Thymus (tissue), 14 donors: ENCODE measurements around the gene MDGA2. TPM values are rescaled to one million over a fixed set of nuclear protein-coding genes. Genes with fewer than 3 reads are reported as not detected.

Experiments used
- DNase-seq, 9 donors: peaks; one replicate each; pipeline ENCODE4 v3.0.0-alpha.2; 2013; ENCODE audit warnings: low spot score in 9 of 9, low read depth in 6 of 9, missing footprints in 1 of 9
- H3K27ac ChIP-seq, 2 donors: one replicate each; pipeline ENCODE4 v1.5.1; 2013; ENCODE audit warnings: control low read depth in 1 of 2, low read depth in 1 of 2, low read length in 1 of 2, mild to moderate bottlenecking in 1 of 2, moderate library complexity in 1 of 2
- H3K27me3 ChIP-seq, 2 donors: one replicate each; pipeline ENCODE4 v1.5.1; 2013; ENCODE audit warnings: low read length in 1 of 2; ENCODE audit not compliant: control insufficient read depth in 2 of 2, insufficient read depth in 1 of 2
- H3K36me3 ChIP-seq, 2 donors: one replicate each; pipeline ENCODE4 v1.5.1; 2013; ENCODE audit warnings: low read length in 1 of 2, mild to moderate bottlenecking in 1 of 2, moderate library complexity in 1 of 2; ENCODE audit not compliant: control insufficient read depth in 2 of 2, insufficient read depth in 2 of 2
- H3K4me1 ChIP-seq, 2 donors: one replicate each; pipeline ENCODE4 v1.5.1; 2013; ENCODE audit warnings: low read length in 2 of 2; ENCODE audit not compliant: control insufficient read depth in 2 of 2, insufficient read depth in 2 of 2
- H3K4me3 ChIP-seq, 2 donors: one replicate each; pipeline ENCODE4 v1.5.1; 2013; ENCODE audit warnings: low read length in 2 of 2, control low read depth in 1 of 2, mild to moderate bottlenecking in 1 of 2
- H3K9me3 ChIP-seq, 2 donors: one replicate each; pipeline ENCODE4 v1.5.1; 2013; ENCODE audit warnings: low read length in 1 of 2, mild to moderate bottlenecking in 1 of 2; ENCODE audit not compliant: control insufficient read depth in 2 of 2, insufficient read depth in 1 of 2
- WGBS: extraction: QIAGEN DNeasy Blood & Tissue Kit; methylation state at CpG from one replicate; pipeline ENCODE4 v1.1.7; 2013; 5-methylcytosine and 5-hydroxymethylcytosine counted together
- long read RNA-seq, 10 donors: transcript quantifications; one replicate each; lab custom pipeline, GENCODE V29; 2026
- polyA plus RNA-seq: library from polyadenylated mRNA; stranded (reverse); fragments of 200-250 nt; gene quantifications from one replicate; pipeline ENCODE4 v1.2.3, GENCODE V29; 2013
- total RNA-seq: library from RNA; stranded (reverse); fragments of 120-200 nt; gene quantifications from one replicate; pipeline ENCODE4 v1.2.4, GENCODE V29; 2013
- donor health status: healthy.

MDGA2 gene
- total RNA-seq (0.09 TPM), polyA plus RNA-seq (0.02 TPM)
- long read RNA-seq, donor 1 = 0 reads
- long read RNA-seq, donor 2 = 0 reads
- long read RNA-seq, donor 3 = 0 reads
- long read RNA-seq, donor 4 = 0 reads
- long read RNA-seq, donor 5 = 0 reads
- long read RNA-seq, donor 6 = 0 reads
- long read RNA-seq, donor 7 = 0 reads
- long read RNA-seq, donor 8 = 0 reads
- long read RNA-seq, donor 9 = 0 reads
- long read RNA-seq, donor 10 = 0 reads

DNA sequence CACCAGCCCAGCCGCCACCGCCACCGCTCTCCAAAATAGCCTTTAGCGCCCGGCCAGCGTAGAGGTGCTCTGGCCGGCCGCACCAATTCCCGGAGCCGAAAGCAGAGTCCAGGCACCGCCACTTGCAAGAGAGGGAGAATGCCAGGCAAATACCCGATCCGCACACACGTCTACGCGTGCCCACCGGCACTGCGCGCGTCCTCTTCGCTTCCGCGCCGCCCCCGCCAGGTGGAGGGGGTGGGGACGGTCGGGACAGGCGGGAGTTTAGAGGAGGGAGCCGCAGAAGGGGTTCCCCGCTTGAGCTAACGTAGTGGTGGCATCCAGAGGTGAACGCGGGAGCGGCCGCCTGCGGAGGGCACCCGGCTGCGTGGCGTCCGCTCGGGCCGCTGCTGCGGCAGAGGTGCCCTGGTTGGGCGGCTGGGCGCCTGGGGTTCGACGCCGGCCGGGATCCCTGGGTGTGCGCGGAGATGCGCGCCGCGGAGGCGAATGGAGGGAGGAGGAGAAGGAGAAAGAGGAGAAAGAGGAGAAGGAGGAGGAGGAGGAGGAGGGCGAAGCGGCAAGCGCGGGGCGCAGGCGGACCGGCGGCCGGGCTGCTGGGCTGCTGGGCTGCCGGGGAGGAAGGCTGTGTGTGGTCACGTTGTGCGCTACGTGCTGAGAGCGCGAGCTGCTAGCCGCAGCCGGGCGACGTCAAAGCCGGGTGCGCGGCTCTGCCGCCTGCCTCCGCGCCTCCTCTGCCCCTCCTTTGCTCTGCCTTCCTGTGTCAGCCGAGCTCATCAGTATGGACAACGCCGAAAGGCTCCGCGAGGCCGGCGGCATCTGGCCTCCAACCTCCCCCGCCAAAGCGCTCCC is at the start of gene MDGA2:
Gene MDGA2 (minus strand): TSS at position 140 of the 849 bp plus-strand sequence.
- DNase-seq = peak in 1 of 9 donors; percentile 7

GRCh38 chr14:47722929-47723693 is 47.7 kb upstream of the MDGA2 start:
- 88% methylated on average over 2 of the region's 2 CpGs for WGBS
- H3K9me3 ChIP-seq = no peaks in the 10 kb centered on the region
- H3K4me1 ChIP-seq = no peaks in the 10 kb centered on the region
- H3K27me3 ChIP-seq = no peaks in the 10 kb centered on the region
- H3K36me3 ChIP-seq = no peaks in the 10 kb centered on the region
- no peak overlapping the region for H3K27ac ChIP-seq
- no peak for DNase-seq
- no peak overlapping the region for H3K4me3 ChIP-seq

More for the DNA sequence above, at the start of gene MDGA2:
- Histone ChIP-seq H3K9me3 (no peaks in the 10 kb centered on the region), H3K4me1 (peaks cover 0 to 3% of the 10 kb centered on the region in 2 donors), H3K4me3 (no peak within 1 kb of the TSS), H3K27ac (no peak within 1 kb of the TSS), H3K27me3 (peaks cover 28 to 61% of the 10 kb centered on the region in 2 donors), H3K36me3 (no peaks in the 10 kb centered on the region)
- 3% methylated on average over 90 of the region's 90 CpGs for WGBS

- WGBS = 95% methylated on average over 4 of the region's 4 CpGs
- no peaks in the 10 kb centered on the region for H3K27me3 ChIP-seq
- H3K27ac ChIP-seq = no peak overlapping the region
- no peaks in the 10 kb centered on the region for H3K4me1 ChIP-seq
- no peak for DNase-seq
- H3K4me3 ChIP-seq = no peak overlapping the region
- H3K9me3 ChIP-seq = no peaks in the 10 kb centered on the region
- H3K36me3 ChIP-seq = no peaks in the 10 kb centered on the region
Measured at GRCh38 chr14:47720281-47720680, 44.9 kb upstream of the MDGA2 start.

- Histone ChIP-seq H3K27ac (no peak overlapping the region), H3K9me3 (no peaks in the 10 kb centered on the region), H3K4me1 (no peaks in the 10 kb centered on the region), H3K36me3 (no peaks in the 10 kb centered on the region), H3K4me3 (no peak overlapping the region), H3K27me3 (no peaks in the 10 kb centered on the region)
- WGBS = 97% methylated on average over 3 of the region's 3 CpGs
- no peak for DNase-seq
Measured at GRCh38 chr14:47715330-47715729, 39.9 kb upstream of the MDGA2 start.

- WGBS = 95% methylated on average over 2 of the region's 2 CpGs
- Histone ChIP-seq H3K9me3 (no peaks in the 10 kb centered on the region), H3K36me3 (no peaks in the 10 kb centered on the region), H3K27ac (no peak overlapping the region), H3K4me1 (no peaks in the 10 kb centered on the region), H3K4me3 (no peak overlapping the region), H3K27me3 (no peaks in the 10 kb centered on the region)
- no peak for DNase-seq
Measured at GRCh38 chr14:47710581-47710980, 35.2 kb upstream of the MDGA2 start.

- Histone ChIP-seq H3K4me1 (no peaks in the 10 kb centered on the region), H3K27ac (no peak overlapping the region), H3K27me3 (no peaks in the 10 kb centered on the region), H3K36me3 (no peaks in the 10 kb centered on the region), H3K9me3 (no peaks in the 10 kb centered on the region), H3K4me3 (no peak overlapping the region)
- no peak for DNase-seq
- 85% methylated on average over 2 of the region's 2 CpGs for WGBS
Measured at GRCh38 chr14:47705683-47706082, 30.3 kb upstream of the MDGA2 start.

DNA sequence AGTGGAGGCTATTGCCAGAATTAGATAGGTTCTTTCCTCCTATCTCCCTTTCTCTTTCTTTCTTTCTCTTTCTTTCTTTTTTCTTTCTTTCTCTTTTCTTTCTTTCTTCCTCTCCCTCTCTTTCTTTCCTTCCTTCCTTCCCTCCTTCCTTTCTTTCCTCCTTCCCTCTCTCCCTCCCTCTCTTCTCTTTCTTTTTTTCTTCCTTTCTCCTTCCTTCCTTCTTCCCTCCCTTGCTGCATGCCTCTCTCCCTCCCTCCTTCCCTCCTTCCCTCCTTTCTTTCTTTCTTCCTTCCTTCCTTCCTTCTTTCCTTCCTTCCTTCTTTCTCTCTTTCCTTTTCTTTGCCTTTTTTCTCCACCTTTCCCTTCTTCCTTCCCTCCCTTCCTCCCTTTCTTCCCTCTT is 16.4 kb upstream of the MDGA2 start:
- no peaks in the 10 kb centered on the region for H3K36me3 ChIP-seq
- no peak overlapping the region for H3K4me3 ChIP-seq
- H3K4me1 ChIP-seq = no peaks in the 10 kb centered on the region
- no peaks in the 10 kb centered on the region for H3K27me3 ChIP-seq
- no peaks in the 10 kb centered on the region for H3K9me3 ChIP-seq
- no peak overlapping the region for H3K27ac ChIP-seq
- DNase-seq = no peak

DNA sequence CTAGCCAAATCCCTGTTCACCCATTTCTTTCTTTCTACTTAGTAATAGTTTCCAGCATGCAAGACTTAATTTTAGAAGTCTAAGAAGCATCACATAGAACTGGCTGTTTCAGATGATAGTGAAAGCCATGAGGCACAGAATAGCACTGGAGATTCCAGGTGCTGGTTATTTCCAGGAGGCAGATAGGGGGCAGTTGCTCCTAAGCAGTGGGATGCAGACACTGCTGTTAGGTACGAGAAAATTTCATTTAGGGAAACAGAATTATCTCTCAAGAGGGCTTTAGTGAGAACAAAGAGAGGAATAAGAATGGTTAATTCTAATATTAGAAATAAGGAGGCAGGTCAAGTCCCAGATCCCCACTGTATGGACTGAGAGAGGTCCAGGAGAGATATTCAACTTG is 3.6 kb upstream of the MDGA2 start:
- Histone ChIP-seq H3K36me3 (no peaks in the 10 kb centered on the region), H3K9me3 (no peaks in the 10 kb centered on the region), H3K4me3 (no peak overlapping the region), H3K4me1 (peaks cover 0 to 3% of the 10 kb centered on the region in 2 donors), H3K27ac (no peak overlapping the region), H3K27me3 (peaks cover 23 to 44% of the 10 kb centered on the region in 2 donors)
- WGBS = 63% methylated on average over 1 of the region's 1 CpG
- no peak for DNase-seq

DNA sequence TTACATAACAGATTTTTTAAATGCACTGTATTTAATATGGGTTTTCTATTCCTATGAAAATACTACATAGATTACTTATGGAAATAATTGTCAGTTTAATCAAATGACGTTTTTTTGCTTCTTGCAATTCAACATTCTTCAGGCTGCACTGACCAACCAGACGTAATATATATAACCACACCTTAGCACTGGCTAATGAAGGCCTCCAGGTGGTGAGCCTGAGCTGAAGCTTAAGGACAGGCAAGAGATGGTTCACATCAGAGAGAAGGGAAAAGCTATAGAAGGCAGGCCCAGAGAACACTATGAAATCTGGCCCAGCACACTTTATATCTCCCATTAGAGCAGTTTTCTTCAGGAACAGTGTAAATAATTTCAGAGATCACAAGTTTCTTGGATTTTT is 2.8 kb upstream of the MDGA2 start:
- peaks cover 24 to 52% of the 10 kb centered on the region in 2 donors for H3K27me3 ChIP-seq
- no peak for DNase-seq
- no peak overlapping the region for H3K4me3 ChIP-seq
- WGBS = 87% methylated on average over 2 of the region's 2 CpGs
- H3K4me1 ChIP-seq = peaks cover 0 to 3% of the 10 kb centered on the region in 2 donors
- H3K9me3 ChIP-seq = no peaks in the 10 kb centered on the region
- no peaks in the 10 kb centered on the region for H3K36me3 ChIP-seq
- H3K27ac ChIP-seq = no peak overlapping the region
